ENCODE data around the gene MARCHF2. TPM values are rescaled to one million over a fixed set of nuclear protein-coding genes. Genes with fewer than 3 reads are reported as not detected.

The MARCHF2 gene
- total and polyA plus RNA-seq, 2 donors (not counting 3 experiments of a cell fraction or from before 2014, with no cell fraction given), result 43.5 to 91.9 TPM

DNA sequence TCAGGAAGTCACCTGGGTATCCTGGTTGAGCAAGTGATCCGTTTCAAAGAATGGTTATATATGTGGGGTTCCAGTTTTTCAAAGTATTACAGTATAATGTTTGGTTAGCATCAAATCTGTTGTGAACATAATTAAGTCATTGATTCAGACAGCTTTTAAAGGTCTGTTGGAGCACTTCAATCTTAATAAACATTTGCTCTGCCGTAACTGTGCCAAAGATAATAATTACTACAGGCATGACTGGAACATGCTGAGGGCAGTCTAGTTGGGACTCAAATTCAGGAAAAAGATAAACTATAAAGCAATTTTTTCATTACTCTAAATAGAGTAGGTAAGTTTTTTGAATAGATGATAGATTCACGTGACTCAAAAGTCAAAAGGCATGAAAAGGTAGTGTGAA lies 55.0 kb downstream of the MARCHF2 start:
- TF ChIP-seq MYC (IDR thresholded peaks at IDR 0.05; ENCODE audit: low read depth, low read length) (no peak), EZH2 (IDR thresholded peaks at IDR 0.05; ENCODE audit: borderline replicate concordance, low read depth, low read length, severe bottlenecking) (no peak), POLR2AphosphoS5 (IDR thresholded peaks at IDR 0.05; ENCODE audit: insufficient read depth, low read depth, low read length) (no peak), POLR2A (IDR thresholded peaks at IDR 0.05; ENCODE audit: low read depth, low read length) (no peak), JUN (IDR thresholded peaks at IDR 0.05; ENCODE audit: borderline replicate concordance, insufficient read depth, insufficient read length, low read depth) (no peak), GATA2 (IDR thresholded peaks at IDR 0.05; ENCODE audit: insufficient read depth, insufficient read length, low read depth, low read length) (no peak)
- no peak overlapping the region for H2AFZ ChIP-seq (ENCODE audit: low read depth, low read length)
- dilution Hi-C loops (cut with MboI; ENCODE audit: extremely low pct_ligation_motif_present, low sequenced_read_pairs), result no loop called here
- intact Hi-C loops (cut with micrococcal nuclease), result no loop called here
- no peaks in the 10 kb centered on the region for H3K9me3 ChIP-seq (replicated peaks; ENCODE audit: control insufficient read depth, insufficient read depth, low read length)
- no peak overlapping the region for H3K27ac ChIP-seq (ENCODE audit: insufficient read depth, low read depth, low read length)
- H3K4me2 ChIP-seq (ENCODE audit: insufficient read depth, low read length), result no peak overlapping the region
- H3K79me2 ChIP-seq (ENCODE audit: control insufficient read depth, insufficient read depth, low read length), result peaks cover 66% of the 10 kb centered on the region
- H3K4me1 ChIP-seq (ENCODE audit: control insufficient read depth, extremely low read depth, insufficient read depth, low read length), result no peaks in the 10 kb centered on the region
- no peak overlapping the region for H3K9ac ChIP-seq (replicated peaks; ENCODE audit: extremely low read depth, insufficient read depth, low read length)
- FAIRE-seq (no peak), DNase-seq (ENCODE audit: low read depth, low spot score) (no peak)
- H3K9me1 ChIP-seq (replicated peaks; ENCODE audit: control insufficient read depth, extremely low read depth, insufficient read depth, low read length), result no peaks in the 10 kb centered on the region
- ChIA-PET CTCF (no interaction called here), POLR2A (no interaction called here)
- H4K20me1 ChIP-seq (replicated peaks; ENCODE audit: control insufficient read depth, extremely low read depth, insufficient read depth, low read length), result peaks cover 10% of the 10 kb centered on the region
- BruUV-seq (replicated peaks), result no TSS peak
- H3K27me3 ChIP-seq (ENCODE audit: control insufficient read depth in 2 of 2, insufficient read depth in 2 of 2, low read length in 2 of 2), result no peaks in the 10 kb centered on the region
- H3K4me3 ChIP-seq (replicated peaks in 1 of 3; ENCODE audit: insufficient read depth in 1 of 3, low read depth in 1 of 3, low read length in 3 of 3), result no peak overlapping the region
- H3K36me3 ChIP-seq (ENCODE audit: control insufficient read depth in 2 of 2, extremely low read depth in 1 of 2, insufficient read depth in 2 of 2, low read length in 2 of 2), result peaks cover 55 to 64% of the 10 kb centered on the region in 2 experiments

DNA sequence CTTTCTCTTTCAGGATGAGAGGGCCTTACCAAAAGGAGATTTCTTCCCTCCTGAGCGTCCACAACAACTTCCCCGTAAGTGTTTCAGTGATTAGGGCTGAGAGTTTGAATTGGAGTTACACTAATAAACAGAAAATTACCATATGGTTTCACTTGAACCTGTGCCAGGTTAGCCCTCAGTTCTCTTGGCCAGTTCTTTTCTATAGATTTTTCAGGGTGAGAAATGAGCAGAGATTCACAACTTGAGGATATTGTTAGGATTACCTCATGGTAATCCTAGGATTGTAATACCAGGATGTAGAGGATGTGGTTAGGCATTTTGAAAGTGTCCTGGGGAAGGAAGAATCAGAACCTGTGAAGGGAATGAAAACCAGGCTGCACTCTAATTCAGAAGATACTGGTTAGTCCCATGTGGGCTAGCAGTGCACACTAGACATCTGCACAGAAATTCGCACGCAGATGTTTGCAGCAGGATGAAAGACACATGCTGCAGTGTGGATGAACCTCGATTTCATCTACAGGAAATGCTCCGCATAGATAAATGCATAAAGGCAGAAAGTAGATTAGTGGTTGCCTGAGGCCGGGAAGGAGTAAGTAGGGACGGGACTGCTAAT lies 55.8 kb downstream of the MARCHF2 start:
- Histone ChIP-seq H3K79me2 (ENCODE audit: control insufficient read depth, insufficient read depth, low read length) (peaks cover 60% of the 10 kb centered on the region), H3K4me2 (ENCODE audit: insufficient read depth, low read length) (no peak overlapping the region), H3K9me1 (replicated peaks; ENCODE audit: control insufficient read depth, extremely low read depth, insufficient read depth, low read length) (no peaks in the 10 kb centered on the region), H4K20me1 (replicated peaks; ENCODE audit: control insufficient read depth, extremely low read depth, insufficient read depth, low read length) (peaks cover 5% of the 10 kb centered on the region), H3K4me3 (replicated peaks in 1 of 3; ENCODE audit: insufficient read depth in 1 of 3, low read depth in 1 of 3, low read length in 3 of 3) (no peak overlapping the region), H3K36me3 (ENCODE audit: control insufficient read depth in 2 of 2, extremely low read depth in 1 of 2, insufficient read depth in 2 of 2, low read length in 2 of 2) (peaks cover 55 to 59% of the 10 kb centered on the region in 2 experiments), H3K27ac (ENCODE audit: insufficient read depth, low read depth, low read length) (no peak overlapping the region), H3K9ac (replicated peaks; ENCODE audit: extremely low read depth, insufficient read depth, low read length) (no peak overlapping the region), H3K27me3 (ENCODE audit: control insufficient read depth in 2 of 2, insufficient read depth in 2 of 2, low read length in 2 of 2) (no peaks in the 10 kb centered on the region), H2AFZ (ENCODE audit: low read depth, low read length) (no peak overlapping the region), H3K4me1 (ENCODE audit: control insufficient read depth, extremely low read depth, insufficient read depth, low read length) (no peaks in the 10 kb centered on the region), H3K9me3 (replicated peaks; ENCODE audit: control insufficient read depth, insufficient read depth, low read length) (no peaks in the 10 kb centered on the region)
- DNase-seq (ENCODE audit: low read depth, low spot score) (no peak), FAIRE-seq (no peak)
- BruUV-seq (replicated peaks), result no TSS peak
- dilution Hi-C loops (cut with MboI; ENCODE audit: extremely low pct_ligation_motif_present, low sequenced_read_pairs), result no loop called here
- POLR2A ChIA-PET, result no interaction called here
- CTCF ChIA-PET, result no interaction called here
- TF ChIP-seq, protein P1, sequence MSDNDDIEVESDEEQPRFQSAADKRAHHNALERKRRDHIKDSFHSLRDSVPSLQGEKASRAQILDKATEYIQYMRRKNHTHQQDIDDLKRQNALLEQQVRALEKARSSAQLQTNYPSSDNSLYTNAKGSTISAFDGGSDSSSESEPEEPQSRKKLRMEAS (IDR thresholded peaks at IDR 0.05; ENCODE audit: insufficient read depth, insufficient read length), result no peak
- TF ChIP-seq MYC (IDR thresholded peaks at IDR 0.05; ENCODE audit: low read depth, low read length) (no peak), JUN (IDR thresholded peaks at IDR 0.05; ENCODE audit: borderline replicate concordance, insufficient read depth, insufficient read length, low read depth) (no peak), FOS (IDR thresholded peaks at IDR 0.05; ENCODE audit: borderline replicate concordance, insufficient read depth, low read length) (no peak), POLR2A (IDR thresholded peaks at IDR 0.05; ENCODE audit: low read depth, low read length) (no peak), POLR2AphosphoS5 (IDR thresholded peaks at IDR 0.05; ENCODE audit: insufficient read depth, low read depth, low read length) (no peak), GATA2 (IDR thresholded peaks at IDR 0.05; ENCODE audit: insufficient read depth, insufficient read length, low read depth, low read length) (no peak), EZH2 (IDR thresholded peaks at IDR 0.05; ENCODE audit: borderline replicate concordance, low read depth, low read length, severe bottlenecking) (no peak)
- TF ChIP-seq, protein P2, sequence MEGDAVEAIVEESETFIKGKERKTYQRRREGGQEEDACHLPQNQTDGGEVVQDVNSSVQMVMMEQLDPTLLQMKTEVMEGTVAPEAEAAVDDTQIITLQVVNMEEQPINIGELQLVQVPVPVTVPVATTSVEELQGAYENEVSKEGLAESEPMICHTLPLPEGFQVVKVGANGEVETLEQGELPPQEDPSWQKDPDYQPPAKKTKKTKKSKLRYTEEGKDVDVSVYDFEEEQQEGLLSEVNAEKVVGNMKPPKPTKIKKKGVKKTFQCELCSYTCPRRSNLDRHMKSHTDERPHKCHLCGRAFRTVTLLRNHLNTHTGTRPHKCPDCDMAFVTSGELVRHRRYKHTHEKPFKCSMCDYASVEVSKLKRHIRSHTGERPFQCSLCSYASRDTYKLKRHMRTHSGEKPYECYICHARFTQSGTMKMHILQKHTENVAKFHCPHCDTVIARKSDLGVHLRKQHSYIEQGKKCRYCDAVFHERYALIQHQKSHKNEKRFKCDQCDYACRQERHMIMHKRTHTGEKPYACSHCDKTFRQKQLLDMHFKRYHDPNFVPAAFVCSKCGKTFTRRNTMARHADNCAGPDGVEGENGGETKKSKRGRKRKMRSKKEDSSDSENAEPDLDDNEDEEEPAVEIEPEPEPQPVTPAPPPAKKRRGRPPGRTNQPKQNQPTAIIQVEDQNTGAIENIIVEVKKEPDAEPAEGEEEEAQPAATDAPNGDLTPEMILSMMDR (IDR thresholded peaks at IDR 0.05; ENCODE audit: extremely low read depth in 1 of 2, insufficient read depth in 1 of 2, low read depth in 1 of 2, low read length in 2 of 2), result no peak
- intact Hi-C loops (cut with micrococcal nuclease), result no loop called here
